B cell (primary cell): ENCODE results near the gene MTO1. TPM values are rescaled to one million over a fixed set of nuclear protein-coding genes. Genes with fewer than 3 reads are reported as not detected.

Source experiments
- ATAC-seq: fragments of 200-7000 bp; cut with Tn5 transposase; one replicate; pipeline ENCODE4 v1.10.0; 2021; ENCODE audit warnings: low read depth, mild to moderate bottlenecking, moderate number of reproducible peaks, moderate library complexity
- CTCF ChIA-PET: fragments of 350-600 bp; sonication (Branson Sonifier 250); formaldehyde crosslinking; loops from one replicate; lab custom pipeline; 2021; ENCODE audit warnings: antibody characterized with exemption, inconsistent platforms; lab: Charles Lee
- POLR2A ChIA-PET: fragments of 350-600 bp; sonication (Branson Sonifier 250); formaldehyde crosslinking; loops from one replicate; lab custom pipeline; 2021; ENCODE audit warnings: antibody characterized with exemption; lab: Charles Lee
- DNase-seq: peaks from one replicate; pipeline ENCODE4 v3.0.0; 2013
- H2AFZ ChIP-seq: 2 replicates; pipeline ENCODE4 v1.6.1; 2012; ENCODE audit warnings: mild to moderate bottlenecking, low read depth, low read length; ENCODE audit not compliant: insufficient read depth, poor library complexity, severe bottlenecking
- H3K27ac ChIP-seq, 2 donors: 1 replicate in 1 of 2; 2 replicates in 1 of 2; pipeline ENCODE4 v1.5.1; 2012 to 2013; ENCODE audit warnings: low read length in 2 of 2, mild to moderate bottlenecking in 2 of 2, moderate library complexity in 1 of 2
- H3K27me3 ChIP-seq, 4 experiments: fragments of 200-600 bp in 1 of 4; sonication (generic) in 1 of 4; replicated peaks in 1 of 4; 1 replicate in 2 of 4; 2 replicates in 2 of 4; pipeline versions ENCODE4 v1.6.1 to v1.7.0; 2013 to 2016; ENCODE audit warnings: low read length in 3 of 4, mild to moderate bottlenecking in 2 of 4, mixed read lengths in 1 of 4, moderate library complexity in 1 of 4; ENCODE audit not compliant: insufficient read depth in 4 of 4, control insufficient read depth in 3 of 4; ENCODE audit errors: control extremely low read depth in 1 of 4
- H3K36me3 ChIP-seq, 2 experiments: replicated peaks in 1 of 2; 1 replicate in 1 of 2; 2 replicates in 1 of 2; pipeline versions ENCODE4 v1.6.1 to v1.7.1; 2013; ENCODE audit warnings: low read length in 1 of 2; ENCODE audit not compliant: insufficient read depth in 2 of 2, control insufficient read depth in 1 of 2; ENCODE audit errors: control extremely low read depth in 1 of 2, extremely low read depth in 1 of 2
- H3K4me1 ChIP-seq, 2 donors: fragments of 200-600 bp in 1 of 2; sonication (generic) in 1 of 2; 1 replicate in 1 of 2; 2 replicates in 1 of 2; pipeline versions ENCODE4 v1.5.1 to v1.6.1; 2013 to 2017; ENCODE audit warnings: low read length in 2 of 2; ENCODE audit not compliant: control insufficient read depth in 2 of 2, insufficient read depth in 2 of 2
- H3K4me2 ChIP-seq: replicated peaks from 2 replicates; pipeline ENCODE3; 2012; ENCODE audit warnings: mild to moderate bottlenecking, low read depth, low read length; ENCODE audit not compliant: poor library complexity, severe bottlenecking
- H3K4me3 ChIP-seq, 5 experiments: fragments of 200-600 bp in 1 of 5; sonication (generic) in 1 of 5; 1 replicate in 3 of 5; 2 replicates in 2 of 5; pipeline versions ENCODE4 v1.5.1 to v1.7.0; 2011 to 2016; ENCODE audit warnings: low read length in 4 of 5, mild to moderate bottlenecking in 4 of 5, low read depth in 2 of 5, control low read depth in 1 of 5, moderate library complexity in 1 of 5; ENCODE audit not compliant: insufficient read depth in 1 of 5; ENCODE audit errors: control extremely low read depth in 1 of 5, extremely low read depth in 1 of 5
- H3K79me2 ChIP-seq: fragments of 200-600 bp; sonication (generic); one replicate; pipeline ENCODE4 v1.6.0; 2016; ENCODE audit warnings: low read length; ENCODE audit not compliant: control insufficient read depth, insufficient read depth
- H3K9ac ChIP-seq: fragments of 200-600 bp; sonication (generic); 2 replicates; pipeline ENCODE4 v1.6.1; 2017; ENCODE audit warnings: mild to moderate bottlenecking, low read length, moderate library complexity
- H3K9me3 ChIP-seq, 3 donors: one replicate each; pipeline versions ENCODE4 v1.6.1 to v1.7.1; 2013; ENCODE audit warnings: low read length in 2 of 3; ENCODE audit not compliant: control insufficient read depth in 2 of 3, insufficient read depth in 1 of 3; ENCODE audit errors: control extremely low read depth in 1 of 3
- H4K20me1 ChIP-seq: 2 replicates; pipeline ENCODE4 v1.6.0; 2012; ENCODE audit warnings: mild to moderate bottlenecking, low read length; ENCODE audit not compliant: insufficient read depth, control insufficient read depth, poor library complexity, severe bottlenecking
- H3K27ac Mint-ChIP-seq: one replicate; pipeline ENCODE4 v1.8.0; 2021; ENCODE audit warnings: mixed read lengths
- H3K27me3 Mint-ChIP-seq: one replicate; pipeline ENCODE4 v1.8.0; 2021; ENCODE audit warnings: mixed read lengths
- H3K4me1 Mint-ChIP-seq: one replicate; pipeline ENCODE4 v1.8.0; 2021; ENCODE audit warnings: mixed read lengths
- H3K4me3 Mint-ChIP-seq: one replicate; pipeline ENCODE4 v1.8.0; 2021; ENCODE audit warnings: mixed read lengths
- H3K9me3 Mint-ChIP-seq: one replicate; pipeline ENCODE4 v1.8.0; 2022; ENCODE audit warnings: mixed read lengths; ENCODE audit not compliant: insufficient read depth
- EZH2 ChIP-seq: IDR thresholded peaks from 2 replicates; pipeline ENCODE4 v1.6.1; 2012; ENCODE audit warnings: borderline replicate concordance, low read depth, mild to moderate bottlenecking, moderate library complexity, low read length; ENCODE audit not compliant: insufficient read depth, poor library complexity, severe bottlenecking
- WGBS: methylation state at CpG from one replicate; pipeline ENCODE4 v1.1.5; 2013; ENCODE audit warnings: missing lambda C conversion rate; ENCODE audit not compliant: insufficient coverage; 5-methylcytosine and 5-hydroxymethylcytosine counted together
- intact Hi-C: fragments of 100-400 bp; cut with micrococcal nuclease; formaldehyde crosslinking; loops from one replicate; pipeline ENCODE4 v1.10.0; 2022
- polyA plus RNA-seq: library from polyadenylated mRNA; depleted of rRNA; stranded (reverse); fragments of >200 nt; gene quantifications from 2 replicates; pipeline ENCODE4 v1.2.3, GENCODE V29; 2012
- total RNA-seq, 2 donors: library from RNA; stranded (reverse); fragments of 120-200 nt in 1 of 2; gene quantifications; 1 replicate in 1 of 2; 2 replicates in 1 of 2; pipeline versions ENCODE4 v1.2.3 to v1.2.4, GENCODE V29; 2013 to 2022
- TF ChIP-seq, protein P1 (sequence below): fragments of 200-600 bp; IDR thresholded peaks from one replicate; pipeline ENCODE4 v1.8.0; 2022; ENCODE audit warnings: antibody characterized with exemption, mild to moderate bottlenecking

Gene MTO1
- total and polyA plus RNA-seq, 2 donors (not counting 1 experiment from before 2014, with no cell fraction given) = 52.1 to 84.4 TPM

DNA sequence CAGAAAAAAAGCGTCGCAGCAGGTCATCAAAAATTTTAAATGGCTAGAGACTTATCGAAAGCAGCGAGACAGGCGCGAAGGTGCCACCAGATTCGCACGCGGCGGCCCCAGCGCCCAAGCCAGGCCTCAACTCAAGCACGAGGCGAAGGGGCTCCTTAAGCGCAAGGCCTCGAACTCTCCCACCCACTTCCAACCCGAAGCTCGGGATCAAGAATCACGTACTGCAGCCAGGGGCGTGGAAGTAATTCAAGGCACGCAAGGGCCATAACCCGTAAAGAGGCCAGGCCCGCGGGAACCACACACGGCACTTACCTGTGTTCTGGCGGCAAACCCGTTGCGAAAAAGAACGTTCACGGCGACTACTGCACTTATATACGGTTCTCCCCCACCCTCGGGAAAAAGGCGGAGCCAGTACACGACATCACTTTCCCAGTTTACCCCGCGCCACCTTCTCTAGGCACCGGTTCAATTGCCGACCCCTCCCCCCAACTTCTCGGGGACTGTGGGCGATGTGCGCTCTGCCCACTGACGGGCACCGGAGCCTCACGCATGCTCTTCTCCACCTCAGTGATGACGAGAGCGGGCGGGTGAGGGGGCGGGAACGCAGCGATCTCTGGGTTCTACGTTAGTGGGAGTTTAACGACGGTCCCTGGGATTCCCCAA is 59.3 kb downstream of the MTO1 start, which contains the start of gene EEF1A1:
Gene EEF1A1, minus strand, starts transcription at position 345 of the 663 bp plus-strand sequence. CDS start 1,006 bp downstream, outside the sequence.
- ATAC-seq = peak; percentile 82
- Mint-ChIP-seq H3K9me3 (no peaks in the 10 kb centered on the region), H3K4me1 (peaks cover 66% of the 10 kb centered on the region), H3K4me3 (peak within 1 kb of the TSS; percentile 97), H3K27ac (peak within 1 kb of the TSS; percentile 95), H3K27me3 (no peaks in the 10 kb centered on the region)
- H3K36me3 ChIP-seq = peaks cover 16 to 37% of the 10 kb centered on the region in 2 experiments
- DNase-seq = peak; percentile 100
- H3K9ac ChIP-seq = peak within 1 kb of the TSS; percentile 100
- intact Hi-C loops = loop anchor here (1.0 to 5.0 kb wide), 6 partner anchors 59 to 1722 kb away; partner anchors contain the start of genes CGAS, COX7A2 and KCNQ5
- peak within 1 kb of the TSS; percentile 98 to 99 for H3K27ac ChIP-seq
- peaks cover 40% of the 10 kb centered on the region for H4K20me1 ChIP-seq
- H3K79me2 ChIP-seq = peaks cover 41% of the 10 kb centered on the region
- peak within 1 kb of the TSS; percentile 87 to 100 (median 98) for H3K4me3 ChIP-seq
- H3K27me3 ChIP-seq = no peaks in the 10 kb centered on the region
- H3K4me1 ChIP-seq = peaks cover 53 to 67% of the 10 kb centered on the region in 2 donors
- H2AFZ ChIP-seq = peak within 1 kb of the TSS; percentile 79
- peak within 1 kb of the TSS; percentile 84 for H3K4me2 ChIP-seq
- H3K9me3 ChIP-seq = peaks cover 0 to 4% (median 0%) of the 10 kb centered on the region in 3 donors
- TF ChIP-seq EZH2 = no peak
- TF ChIP-seq, protein P1, sequence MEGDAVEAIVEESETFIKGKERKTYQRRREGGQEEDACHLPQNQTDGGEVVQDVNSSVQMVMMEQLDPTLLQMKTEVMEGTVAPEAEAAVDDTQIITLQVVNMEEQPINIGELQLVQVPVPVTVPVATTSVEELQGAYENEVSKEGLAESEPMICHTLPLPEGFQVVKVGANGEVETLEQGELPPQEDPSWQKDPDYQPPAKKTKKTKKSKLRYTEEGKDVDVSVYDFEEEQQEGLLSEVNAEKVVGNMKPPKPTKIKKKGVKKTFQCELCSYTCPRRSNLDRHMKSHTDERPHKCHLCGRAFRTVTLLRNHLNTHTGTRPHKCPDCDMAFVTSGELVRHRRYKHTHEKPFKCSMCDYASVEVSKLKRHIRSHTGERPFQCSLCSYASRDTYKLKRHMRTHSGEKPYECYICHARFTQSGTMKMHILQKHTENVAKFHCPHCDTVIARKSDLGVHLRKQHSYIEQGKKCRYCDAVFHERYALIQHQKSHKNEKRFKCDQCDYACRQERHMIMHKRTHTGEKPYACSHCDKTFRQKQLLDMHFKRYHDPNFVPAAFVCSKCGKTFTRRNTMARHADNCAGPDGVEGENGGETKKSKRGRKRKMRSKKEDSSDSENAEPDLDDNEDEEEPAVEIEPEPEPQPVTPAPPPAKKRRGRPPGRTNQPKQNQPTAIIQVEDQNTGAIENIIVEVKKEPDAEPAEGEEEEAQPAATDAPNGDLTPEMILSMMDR = no peak
- WGBS = under 1% methylated on average over 44 of the region's 53 CpGs
- CTCF ChIA-PET = interaction anchor here (1.0 to 3.5 kb wide), 8 partner anchors 23 to 132 kb away, joined by 3 to 42 read pairs (median 10); partner anchors contain the start of genes MTO1 and SLC17A5
- POLR2A ChIA-PET = interaction anchor here (0.6 to 5.4 kb wide), 14 partner anchors 18 to 827 kb away, joined by 3 to 49 read pairs (median 4); partner anchors contain the start of genes CGAS, MTO1 and SLC17A5
